Glutamatergic neuron (in vitro differentiated cells): ENCODE data around the gene TNS3. TPM values are rescaled to one million over a fixed set of nuclear protein-coding genes. Genes with fewer than 3 reads are reported as not detected.

Experiments
- DNase-seq: peaks from one replicate; pipeline ENCODE4 v3.0.0; 2022
- H3K27ac Mint-ChIP-seq: one replicate; pipeline ENCODE4 v1.8.0; 2020; ENCODE audit warnings: mild to moderate bottlenecking, mixed read lengths, inconsistent platforms; ENCODE audit not compliant: unreplicated experiment
- H3K27me3 Mint-ChIP-seq: one replicate; pipeline ENCODE4 v1.8.0; 2020; ENCODE audit warnings: mild to moderate bottlenecking, moderate library complexity, mixed read lengths, inconsistent platforms; ENCODE audit not compliant: unreplicated experiment
- H3K36me3 Mint-ChIP-seq: one replicate; pipeline ENCODE4 v1.8.0; 2020; ENCODE audit warnings: mild to moderate bottlenecking, mixed read lengths, inconsistent platforms; ENCODE audit not compliant: unreplicated experiment
- H3K4me1 Mint-ChIP-seq: one replicate; pipeline ENCODE4 v1.8.0; 2020; ENCODE audit warnings: mild to moderate bottlenecking, low read depth, mixed read lengths, inconsistent platforms; ENCODE audit not compliant: unreplicated experiment
- H3K4me3 Mint-ChIP-seq: one replicate; pipeline ENCODE4 v1.8.0; 2020; ENCODE audit warnings: mild to moderate bottlenecking, mixed read lengths, inconsistent platforms; ENCODE audit not compliant: unreplicated experiment
- H3K9me3 Mint-ChIP-seq: one replicate; pipeline ENCODE4 v1.8.0; 2020; ENCODE audit warnings: mild to moderate bottlenecking, moderate library complexity, mixed read lengths, inconsistent platforms; ENCODE audit not compliant: unreplicated experiment
- total RNA-seq: library from RNA; stranded (reverse); fragmentation: NEBNext Ultra II Directional; extraction: Animal tissue kit (Norgen Biotek cat#: 25700); gene quantifications from one replicate; pipeline ENCODE4 v1.2.1, GENCODE V29; 2021; ENCODE audit not compliant: unreplicated experiment
- TF ChIP-seq, protein P1 (sequence below): fragments of 200-600 bp; sonication (generic); IDR thresholded peaks from one replicate; pipeline ENCODE4 v1.5.0; 2021; ENCODE audit not compliant: partially characterized antibody, unreplicated experiment

The TNS3 gene
- total RNA-seq, 1 donor from 2014 or later = 3.8 TPM

DNA sequence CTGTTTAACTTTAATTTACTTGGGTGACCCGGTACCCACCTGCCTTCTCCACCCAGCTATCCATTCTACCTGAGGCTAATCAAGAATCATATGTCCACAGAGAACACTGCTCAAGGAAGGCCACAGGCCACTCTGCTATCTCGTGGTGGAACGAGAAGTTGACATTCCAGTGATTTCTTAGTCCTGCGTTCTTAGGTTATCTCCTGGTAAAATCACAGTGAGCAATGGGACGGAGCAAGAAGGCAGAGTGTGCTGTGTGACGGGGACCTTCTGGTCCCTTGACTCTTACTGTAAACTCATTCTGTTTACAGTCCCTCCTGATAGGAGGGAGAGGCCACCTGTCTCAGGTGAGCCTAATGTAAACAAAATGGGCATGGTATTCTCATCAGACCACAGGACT is 256.6 kb downstream of the TNS3 start:
- no peak overlapping the region for H3K27ac Mint-ChIP-seq

DNA sequence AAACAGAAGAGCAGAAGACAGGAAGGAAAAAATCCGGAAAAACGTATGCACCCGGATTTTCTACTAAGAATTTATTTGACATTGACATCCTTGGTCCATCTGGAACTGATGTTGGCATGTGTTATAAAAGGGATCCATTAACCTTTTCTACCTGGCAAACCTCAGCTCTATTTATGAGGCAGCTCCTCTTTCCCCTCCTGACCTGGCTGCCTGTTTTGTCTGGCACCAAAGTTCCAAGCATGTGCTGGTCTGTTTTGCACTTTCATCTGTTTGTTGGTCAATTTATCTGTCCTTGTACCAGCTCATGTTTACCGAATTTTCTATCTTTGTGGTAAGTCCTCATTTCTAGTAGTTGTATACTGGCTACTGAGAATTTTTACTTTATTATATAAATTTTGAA is 258.0 kb downstream of the TNS3 start:
- H3K4me3 Mint-ChIP-seq = no peak overlapping the region
- no peaks in the 10 kb centered on the region for H3K27me3 Mint-ChIP-seq
- TF ChIP-seq, protein P1, sequence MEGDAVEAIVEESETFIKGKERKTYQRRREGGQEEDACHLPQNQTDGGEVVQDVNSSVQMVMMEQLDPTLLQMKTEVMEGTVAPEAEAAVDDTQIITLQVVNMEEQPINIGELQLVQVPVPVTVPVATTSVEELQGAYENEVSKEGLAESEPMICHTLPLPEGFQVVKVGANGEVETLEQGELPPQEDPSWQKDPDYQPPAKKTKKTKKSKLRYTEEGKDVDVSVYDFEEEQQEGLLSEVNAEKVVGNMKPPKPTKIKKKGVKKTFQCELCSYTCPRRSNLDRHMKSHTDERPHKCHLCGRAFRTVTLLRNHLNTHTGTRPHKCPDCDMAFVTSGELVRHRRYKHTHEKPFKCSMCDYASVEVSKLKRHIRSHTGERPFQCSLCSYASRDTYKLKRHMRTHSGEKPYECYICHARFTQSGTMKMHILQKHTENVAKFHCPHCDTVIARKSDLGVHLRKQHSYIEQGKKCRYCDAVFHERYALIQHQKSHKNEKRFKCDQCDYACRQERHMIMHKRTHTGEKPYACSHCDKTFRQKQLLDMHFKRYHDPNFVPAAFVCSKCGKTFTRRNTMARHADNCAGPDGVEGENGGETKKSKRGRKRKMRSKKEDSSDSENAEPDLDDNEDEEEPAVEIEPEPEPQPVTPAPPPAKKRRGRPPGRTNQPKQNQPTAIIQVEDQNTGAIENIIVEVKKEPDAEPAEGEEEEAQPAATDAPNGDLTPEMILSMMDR = no peak
- DNase-seq = no peak
- no peaks in the 10 kb centered on the region for H3K9me3 Mint-ChIP-seq
- H3K27ac Mint-ChIP-seq = no peak overlapping the region
- H3K4me1 Mint-ChIP-seq = peaks cover 7% of the 10 kb centered on the region
- no peaks in the 10 kb centered on the region for H3K36me3 Mint-ChIP-seq

More for the DNA sequence above, 256.6 kb downstream of the TNS3 start:
- H3K27me3 Mint-ChIP-seq = no peaks in the 10 kb centered on the region
- H3K4me1 Mint-ChIP-seq = peaks cover 14% of the 10 kb centered on the region
- H3K9me3 Mint-ChIP-seq = no peaks in the 10 kb centered on the region
- no peak for DNase-seq
- TF ChIP-seq, protein P1 = no peak
- no peaks in the 10 kb centered on the region for H3K36me3 Mint-ChIP-seq
- H3K4me3 Mint-ChIP-seq = no peak overlapping the region

DNA sequence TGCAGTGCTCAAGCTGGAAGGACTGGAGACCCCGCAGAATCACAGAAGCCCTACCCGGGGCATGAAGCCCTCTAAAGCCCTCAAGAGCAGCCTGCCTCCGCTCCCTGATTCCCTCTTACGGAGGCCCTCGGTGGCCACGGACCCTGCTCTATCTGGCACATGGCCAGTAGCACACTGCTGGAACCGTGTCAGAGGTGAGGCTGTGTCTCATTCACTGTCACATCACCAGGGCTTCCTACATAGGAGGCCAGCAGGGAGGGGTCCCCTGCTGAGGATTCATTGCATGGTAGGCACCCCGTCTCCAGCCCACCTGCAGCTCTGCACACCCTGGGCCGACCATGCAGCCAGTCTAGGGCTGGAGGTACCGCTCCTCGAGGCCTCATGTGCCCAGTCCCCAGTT is 259.2 kb downstream of the TNS3 start:
- Mint-ChIP-seq H3K36me3 (no peaks in the 10 kb centered on the region), H3K4me3 (no peak overlapping the region), H3K4me1 (no peaks in the 10 kb centered on the region), H3K27ac (no peak overlapping the region), H3K9me3 (no peaks in the 10 kb centered on the region), H3K27me3 (no peaks in the 10 kb centered on the region)
- DNase-seq = no peak
- TF ChIP-seq, protein P1 = no peak

DNA sequence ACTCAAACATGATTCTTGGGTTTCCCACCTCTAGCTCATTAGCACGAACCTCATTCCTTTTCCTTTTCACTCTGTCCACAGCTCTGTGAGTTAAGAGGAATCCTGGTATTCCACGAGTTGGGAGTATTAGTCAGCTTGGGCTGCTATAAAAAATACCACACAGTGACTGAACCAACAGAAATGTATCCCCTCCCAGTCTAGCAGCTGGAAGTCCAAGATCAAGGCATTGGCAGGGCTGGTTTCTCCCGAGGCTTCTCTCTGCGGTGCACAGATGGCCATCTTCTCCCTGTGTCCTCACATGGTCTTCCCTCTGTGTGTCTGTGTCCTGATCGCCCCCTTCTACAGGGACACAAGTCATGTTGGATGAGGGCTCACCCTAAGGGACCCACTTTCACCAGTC is 261.6 kb downstream of the TNS3 start:
- no peaks in the 10 kb centered on the region for H3K36me3 Mint-ChIP-seq
- no peaks in the 10 kb centered on the region for H3K27me3 Mint-ChIP-seq

DNA sequence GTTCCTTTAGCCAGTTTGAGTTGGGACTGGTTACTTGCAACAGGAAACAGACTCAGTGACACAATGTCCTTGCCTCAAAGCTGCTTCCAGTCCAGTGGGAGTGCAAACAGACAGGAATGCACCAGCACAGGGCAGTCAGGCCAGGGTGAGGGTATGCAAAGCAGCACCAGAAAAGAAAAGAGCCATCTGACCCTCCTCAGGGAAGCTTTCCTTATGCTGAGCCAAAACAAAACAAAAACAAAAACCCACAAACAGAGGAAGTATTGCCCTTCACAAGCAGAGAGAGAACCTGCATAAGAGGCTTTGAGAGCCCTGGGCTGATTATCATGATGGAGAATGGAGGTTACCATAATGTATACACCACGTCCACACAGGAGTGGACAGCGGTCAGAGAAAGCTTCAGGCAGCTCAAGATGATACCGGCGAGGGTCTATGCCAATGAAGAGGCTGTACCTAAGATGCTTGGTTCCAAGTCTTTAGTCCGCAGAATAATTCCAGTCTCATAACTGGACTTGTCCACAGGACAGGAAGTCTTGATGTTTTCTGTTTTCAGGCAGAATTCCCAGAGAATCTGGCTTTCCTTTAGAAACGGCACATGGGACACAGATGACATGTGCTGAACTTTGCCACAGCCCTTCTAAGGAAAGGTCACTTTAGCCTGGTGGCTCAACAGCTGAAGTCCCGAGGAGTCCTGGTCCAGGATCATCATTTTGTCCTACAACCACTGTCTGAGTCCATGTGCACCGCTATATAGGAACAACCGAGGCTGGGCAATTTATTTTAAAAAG is 263.3 kb downstream of the TNS3 start:
- TF ChIP-seq, protein P1 = no peak
- Mint-ChIP-seq H3K4me3 (no peak overlapping the region), H3K4me1 (peaks cover 7% of the 10 kb centered on the region), H3K27ac (no peak overlapping the region), H3K27me3 (no peaks in the 10 kb centered on the region), H3K36me3 (no peaks in the 10 kb centered on the region), H3K9me3 (peaks cover 3% of the 10 kb centered on the region)
- DNase-seq = no peak

More for the DNA sequence above, 261.6 kb downstream of the TNS3 start:
- DNase-seq = no peak
- Mint-ChIP-seq H3K4me3 (no peak overlapping the region), H3K9me3 (peaks cover 2% of the 10 kb centered on the region), H3K27ac (no peak overlapping the region), H3K4me1 (peaks cover 2% of the 10 kb centered on the region)
- TF ChIP-seq, protein P1 = no peak
